Activated CD8-positive, alpha-beta memory T cell treated with anti-CD3 and anti-CD28 coated beads for 36 hours (primary cell): ENCODE data around the gene COX7A1. TPM values are rescaled to one million over a fixed set of nuclear protein-coding genes. Genes with fewer than 3 reads are reported as not detected.
"Not testable (repeated sequence)": the region's sequence is repeated elsewhere in the genome, so short reads cannot be mapped to it uniquely, and the experiment has no call there.

Source experiments
- CTCF ChIA-PET: fragments of 350-600 bp; sonication (Branson Sonifier 250); formaldehyde crosslinking; loops from one replicate; lab custom pipeline; 2021; ENCODE audit warnings: antibody characterized with exemption; lab: Charles Lee
- POLR2A ChIA-PET: fragments of 350-600 bp; sonication (Branson Sonifier 250); formaldehyde crosslinking; loops from one replicate; lab custom pipeline; 2021; ENCODE audit warnings: antibody characterized with exemption; lab: Charles Lee
- total RNA-seq, 2 experiments: library from RNA; stranded (reverse); gene quantifications; one replicate each; pipeline ENCODE4 v1.2.3, GENCODE V29; 2021

COX7A1 gene
- total RNA-seq, 2 experiments from 2014 or later = not detected

- ChIA-PET CTCF (no interaction called here), POLR2A (no interaction called here)
Observed at GRCh38 chr19:36149673-36150406, 2.4 kb downstream of the COX7A1 start.

GRCh38 chr19:36144624-36145023, 7.6 kb downstream of the COX7A1 start:
- POLR2A ChIA-PET = interaction anchor here (0.6 kb wide), 1 partner anchor 13 kb away, joined by 3 read pairs; no protein-coding TSS in a partner anchor
- CTCF ChIA-PET = interaction anchor here (2.9 kb wide), 1 partner anchor 17 kb away, joined by 11 read pairs; no protein-coding TSS in a partner anchor

GRCh38 chr19:36142496-36142895, 9.8 kb downstream of the COX7A1 start:
- ChIA-PET CTCF (interaction anchor here (0.6 to 2.9 kb wide), 2 partner anchors 15 to 1114 kb away, joined by 3 to 11 read pairs; no protein-coding TSS in a partner anchor), POLR2A (interaction anchor here (0.5 kb wide), 1 partner anchor 61 kb away, joined by 3 read pairs; no protein-coding TSS in a partner anchor)

GRCh38 chr19:36142046-36142445, 10.2 kb downstream of the COX7A1 start:
- POLR2A ChIA-PET = no interaction called here
- CTCF ChIA-PET = interaction anchor here (0.6 to 2.9 kb wide), 2 partner anchors 14 to 1113 kb away, joined by 3 to 11 read pairs; no protein-coding TSS in a partner anchor

- POLR2A ChIA-PET = interaction anchor here (0.7 kb wide), 1 partner anchor 74 kb away, joined by 3 read pairs; no protein-coding TSS in a partner anchor
- CTCF ChIA-PET = interaction anchor here (1.5 kb wide), 1 partner anchor 12 kb away, joined by 4 read pairs; no protein-coding TSS in a partner anchor
Observed at GRCh38 chr19:36141039-36141927, 11.0 kb downstream of the COX7A1 start.

GRCh38 chr19:36140304-36141038, 11.8 kb downstream of the COX7A1 start:
- ChIA-PET POLR2A (interaction anchor here (0.6 to 1.5 kb wide), 4 partner anchors 12 to 75 kb away, joined by 3 to 11 read pairs (median 6); partner anchors contain the start of genes POLR2I and TBCB), CTCF (interaction anchor here (1.5 kb wide), 2 partner anchors 11 to 13 kb away, joined by 4 to 10 read pairs; no protein-coding TSS in a partner anchor)

GRCh38 chr19:36139473-36140303, 12.6 kb downstream of the COX7A1 start, which contains the start of gene CAPNS1:
Gene CAPNS1, plus strand, starts transcription at chr19:36140066. Its CDS starts 946 bp downstream, at chr19:36141012.
- POLR2A ChIA-PET = interaction anchor here (1.0 to 1.5 kb wide), 2 partner anchors 11 to 25 kb away, joined by 3 to 8 read pairs; partner anchors contain the start of genes POLR2I and TBCB
- CTCF ChIA-PET = interaction anchor here (0.8 to 1.5 kb wide), 3 partner anchors 11 to 51 kb away, joined by 3 to 10 read pairs (median 4); no protein-coding TSS in a partner anchor

- ChIA-PET CTCF (interaction anchor here (0.8 to 4.2 kb wide), 3 partner anchors 11 to 52 kb away, joined by 3 to 18 read pairs (median 10); no protein-coding TSS in a partner anchor), POLR2A (interaction anchor here (1.0 to 1.5 kb wide), 2 partner anchors 11 to 24 kb away, joined by 3 to 8 read pairs; partner anchors contain the start of genes POLR2I and TBCB)
Observed at GRCh38 chr19:36139120-36139472, 13.2 kb downstream of the COX7A1 start.

GRCh38 chr19:36136964-36137686, 15.1 kb downstream of the COX7A1 start:
- ChIA-PET POLR2A (no interaction called here), CTCF (interaction anchor here (4.2 kb wide), 1 partner anchor 9 kb away, joined by 18 read pairs; no protein-coding TSS in a partner anchor)

GRCh38 chr19:36134867-36135266, 17.4 kb downstream of the COX7A1 start:
- POLR2A ChIA-PET = not testable (repeated sequence)

GRCh38 chr19:36131221-36131620, 21.0 kb downstream of the COX7A1 start:
- CTCF ChIA-PET = interaction anchor here (1.0 kb wide), 1 partner anchor 70 kb away, joined by 3 read pairs; no protein-coding TSS in a partner anchor
- POLR2A ChIA-PET = interaction anchor here (0.5 kb wide), 1 partner anchor 13 kb away, joined by 3 read pairs; no protein-coding TSS in a partner anchor

More at GRCh38 chr19:36134867-36135266, 17.4 kb downstream of the COX7A1 start:
- CTCF ChIA-PET = interaction anchor here (4.2 kb wide), 1 partner anchor 7 kb away, joined by 18 read pairs; no protein-coding TSS in a partner anchor

GRCh38 chr19:36128392-36128736, 23.9 kb downstream of the COX7A1 start:
- CTCF ChIA-PET = interaction anchor here (0.8 to 2.6 kb wide), 19 partner anchors 9 to 585 kb away, joined by 3 to 27 read pairs (median 4); partner anchors contain the start of genes CAPNS1, POLR2I, TBCB and ZNF146
- POLR2A ChIA-PET = interaction anchor here (0.7 to 2.0 kb wide), 4 partner anchors 12 to 259 kb away, joined by 3 to 15 read pairs (median 6); partner anchors contain the start of genes CAPNS1, POLR2I and TBCB

GRCh38 chr19:36125557-36125956, 26.7 kb downstream of the COX7A1 start:
- POLR2A ChIA-PET = interaction anchor here (2.0 kb wide), 1 partner anchor 10 kb away, joined by 5 read pairs; the partner anchor contains the start of genes POLR2I and TBCB
- CTCF ChIA-PET = interaction anchor here (1.0 kb wide), 1 partner anchor 134 kb away, joined by 3 read pairs; no protein-coding TSS in a partner anchor

- CTCF ChIA-PET = no interaction called here
- POLR2A ChIA-PET = no interaction called here
Observed at GRCh38 chr19:36121486-36122124, 30.6 kb downstream of the COX7A1 start.

GRCh38 chr19:36120984-36121358, 31.3 kb downstream of the COX7A1 start:
- ChIA-PET CTCF (no interaction called here), POLR2A (no interaction called here)
